Hepatocyte (in vitro differentiated cells): ENCODE measurements around the gene ISM1. TPM values are rescaled to one million over a fixed set of nuclear protein-coding genes. Genes with fewer than 3 reads are reported as not detected.

ENCODE experiments used
- DNase-seq: peaks from one replicate; pipeline ENCODE4 v3.0.0-alpha.2; 2016; ENCODE audit warnings: low spot score
- H2AFZ ChIP-seq: fragments of 200-600 bp; sonication (generic); 2 replicates; pipeline ENCODE4 v1.6.0; 2016; ENCODE audit warnings: antibody characterized with exemption, mild to moderate bottlenecking
- H3K27ac ChIP-seq: fragments of 200-600 bp; sonication (generic); 2 replicates; pipeline ENCODE4 v1.5.1; 2016; ENCODE audit warnings: mild to moderate bottlenecking
- H3K27me3 ChIP-seq: fragments of 200-600 bp; sonication (generic); 2 replicates; pipeline ENCODE4 v1.6.1; 2016
- H3K36me3 ChIP-seq: fragments of 200-600 bp; sonication (generic); replicated peaks from 2 replicates; pipeline ENCODE4 v1.5.1; 2016; ENCODE audit warnings: low read depth; ENCODE audit not compliant: insufficient read depth
- H3K4me1 ChIP-seq: fragments of 200-600 bp; sonication (generic); 2 replicates; pipeline ENCODE4 v1.5.1; 2016; ENCODE audit warnings: mild to moderate bottlenecking, moderate library complexity; ENCODE audit not compliant: insufficient read depth
- H3K4me2 ChIP-seq: fragments of 200-600 bp; sonication (generic); 2 replicates; pipeline ENCODE4 v1.6.0; 2016
- H3K4me3 ChIP-seq: fragments of 200-600 bp; sonication (generic); 2 replicates; pipeline ENCODE4 v1.5.1; 2016; ENCODE audit warnings: mild to moderate bottlenecking
- H3K79me2 ChIP-seq: fragments of 200-600 bp; sonication (generic); 2 replicates; pipeline ENCODE4 v1.6.0; 2017; ENCODE audit warnings: mild to moderate bottlenecking
- H3K9me2 ChIP-seq: fragments of 200-600 bp; sonication (generic); replicated peaks from 2 replicates; pipeline ENCODE4 v1.6.0; 2017; ENCODE audit warnings: mild to moderate bottlenecking; ENCODE audit not compliant: insufficient read depth
- H3K9me3 ChIP-seq: fragments of 200-600 bp; sonication (generic); 2 replicates; pipeline ENCODE4 v1.5.1; 2016; ENCODE audit warnings: low read depth, mild to moderate bottlenecking
- H4K20me1 ChIP-seq: fragments of 200-600 bp; sonication (generic); 2 replicates; pipeline ENCODE4 v1.6.0; 2016; ENCODE audit warnings: mild to moderate bottlenecking; ENCODE audit not compliant: insufficient read depth, poor library complexity, severe bottlenecking
- EZH2 ChIP-seq: fragments of 200-600 bp; sonication (generic); IDR thresholded peaks from 2 replicates; pipeline ENCODE4 v1.6.1; 2016; ENCODE audit warnings: antibody characterized with exemption, mild to moderate bottlenecking, borderline replicate concordance
- EZH2phosphoT487 ChIP-seq: fragments of 200-600 bp; sonication (generic); IDR thresholded peaks from one replicate; pipeline ENCODE4 v1.6.1; 2018; ENCODE audit warnings: antibody characterized with exemption, mild to moderate bottlenecking, low read depth, moderate library complexity; ENCODE audit not compliant: unreplicated experiment, severe bottlenecking
- WGBS: methylation state at CpG from one replicate; pipeline ENCODE4 v1.1.6; 2016; ENCODE audit warnings: low lambda C conversion rate; ENCODE audit errors: missing lambda C conversion rate; 5-methylcytosine and 5-hydroxymethylcytosine counted together
- polyA plus RNA-seq: library from polyadenylated mRNA; unstranded; fragments of >200 nt; fragmentation: Nextera tagmentation; extraction: Ambion mirVana; gene quantifications from 2 replicates; pipeline ENCODE4 v1.2.1, GENCODE V29; 2016
- total RNA-seq: library from RNA; depleted of rRNA; stranded (reverse); fragments of >200 nt; gene quantifications from 2 replicates; pipeline ENCODE4 v1.2.3, GENCODE V29; 2014
- TF ChIP-seq, protein P1 (sequence below): fragments of 200-600 bp; sonication (generic); IDR thresholded peaks from 2 replicates; pipeline ENCODE4 v1.5.1; 2016; ENCODE audit warnings: antibody characterized with exemption, mild to moderate bottlenecking; ENCODE audit not compliant: poor library complexity

Gene ISM1
- total and polyA plus RNA-seq, 2 experiments from 2014 or later, result 0.76 to 1.7 TPM

DNA sequence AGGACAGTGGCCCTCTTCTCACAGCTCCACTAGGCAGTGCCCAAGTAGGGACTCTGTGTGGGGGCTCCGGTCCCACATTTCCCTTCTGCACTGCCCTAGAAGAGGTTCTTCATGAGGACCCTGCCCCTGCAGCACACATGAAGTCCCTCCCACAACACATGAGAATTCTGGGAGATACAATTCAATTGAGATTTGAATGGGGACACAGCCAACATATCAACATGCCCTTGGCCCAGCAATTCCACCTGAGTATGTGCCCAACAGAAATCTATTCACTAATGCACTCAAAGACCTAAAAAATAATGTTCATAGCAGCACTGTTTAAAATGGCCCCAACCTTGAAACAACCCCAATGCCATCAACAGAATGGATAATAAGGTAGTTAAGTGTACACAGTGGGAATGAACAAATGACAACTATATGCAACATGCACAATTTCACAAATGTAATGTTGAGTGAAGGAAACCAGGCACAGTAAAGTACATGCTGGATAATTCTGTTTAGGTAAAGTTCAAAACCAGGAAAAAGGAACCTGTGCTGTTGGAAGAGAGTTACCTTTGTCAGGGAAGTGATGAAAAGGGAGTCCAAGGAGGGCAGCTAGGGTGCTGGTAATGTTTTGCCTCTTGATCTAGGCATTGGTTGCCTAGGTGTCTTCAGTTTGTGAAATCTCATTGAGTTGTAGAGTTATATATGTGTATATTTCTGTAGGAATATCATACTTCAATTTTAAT lies 16.1 kb downstream of the ISM1 start:
- Histone ChIP-seq H2AFZ (no peak overlapping the region), H3K9me3 (no peaks in the 10 kb centered on the region), H3K27me3 (no peaks in the 10 kb centered on the region), H3K27ac (no peak overlapping the region), H3K79me2 (no peaks in the 10 kb centered on the region), H3K36me3 (no peaks in the 10 kb centered on the region), H3K4me2 (no peak overlapping the region), H3K4me3 (no peak overlapping the region), H4K20me1 (no peaks in the 10 kb centered on the region), H3K4me1 (no peaks in the 10 kb centered on the region), H3K9me2 (no peaks in the 10 kb centered on the region)
- 100% methylated on average over 1 of the region's 1 CpG for WGBS
- TF ChIP-seq, protein P1, sequence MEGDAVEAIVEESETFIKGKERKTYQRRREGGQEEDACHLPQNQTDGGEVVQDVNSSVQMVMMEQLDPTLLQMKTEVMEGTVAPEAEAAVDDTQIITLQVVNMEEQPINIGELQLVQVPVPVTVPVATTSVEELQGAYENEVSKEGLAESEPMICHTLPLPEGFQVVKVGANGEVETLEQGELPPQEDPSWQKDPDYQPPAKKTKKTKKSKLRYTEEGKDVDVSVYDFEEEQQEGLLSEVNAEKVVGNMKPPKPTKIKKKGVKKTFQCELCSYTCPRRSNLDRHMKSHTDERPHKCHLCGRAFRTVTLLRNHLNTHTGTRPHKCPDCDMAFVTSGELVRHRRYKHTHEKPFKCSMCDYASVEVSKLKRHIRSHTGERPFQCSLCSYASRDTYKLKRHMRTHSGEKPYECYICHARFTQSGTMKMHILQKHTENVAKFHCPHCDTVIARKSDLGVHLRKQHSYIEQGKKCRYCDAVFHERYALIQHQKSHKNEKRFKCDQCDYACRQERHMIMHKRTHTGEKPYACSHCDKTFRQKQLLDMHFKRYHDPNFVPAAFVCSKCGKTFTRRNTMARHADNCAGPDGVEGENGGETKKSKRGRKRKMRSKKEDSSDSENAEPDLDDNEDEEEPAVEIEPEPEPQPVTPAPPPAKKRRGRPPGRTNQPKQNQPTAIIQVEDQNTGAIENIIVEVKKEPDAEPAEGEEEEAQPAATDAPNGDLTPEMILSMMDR, result no peak
- no peak for TF ChIP-seq EZH2phosphoT487
- no peak for TF ChIP-seq EZH2
- DNase-seq, result no peak

DNA sequence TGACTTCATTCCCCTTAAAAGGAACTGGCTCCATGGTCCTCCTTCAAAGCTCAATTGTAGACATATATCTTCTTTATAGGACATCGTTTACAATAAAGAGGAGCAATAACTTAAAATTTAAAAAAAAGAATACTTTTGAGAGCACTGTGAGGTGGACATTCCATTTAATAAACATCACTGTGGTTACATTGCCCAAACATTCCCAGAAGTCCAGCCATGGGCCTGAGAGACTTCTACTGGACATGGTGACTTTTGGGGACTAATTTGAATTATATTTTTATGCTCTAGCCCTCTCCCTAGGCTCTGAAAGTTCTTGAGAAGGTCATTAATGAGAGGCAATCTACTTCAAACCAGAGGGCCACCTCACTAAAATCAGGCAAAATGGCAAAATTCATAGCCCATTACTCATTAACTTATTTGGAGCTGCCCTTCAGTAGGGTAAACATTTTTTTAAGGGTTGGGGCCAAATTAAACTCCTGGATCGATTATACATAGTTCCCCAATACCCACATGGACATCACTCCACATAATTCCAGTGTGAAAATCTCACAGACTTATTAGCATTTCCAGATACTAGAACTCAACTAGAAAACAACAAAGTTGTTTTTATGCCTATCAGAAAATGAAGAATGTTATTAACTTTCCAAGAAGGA lies 17.1 kb downstream of the ISM1 start:
- DNase-seq, result no peak
- TF ChIP-seq EZH2phosphoT487 (no peak), EZH2 (no peak)
- TF ChIP-seq, protein P1, result no peak
- Histone ChIP-seq H3K4me1 (no peaks in the 10 kb centered on the region), H2AFZ (no peak overlapping the region), H3K27ac (no peak overlapping the region), H4K20me1 (no peaks in the 10 kb centered on the region), H3K4me3 (no peak overlapping the region), H3K79me2 (no peaks in the 10 kb centered on the region), H3K4me2 (no peak overlapping the region), H3K27me3 (no peaks in the 10 kb centered on the region), H3K9me2 (no peaks in the 10 kb centered on the region), H3K36me3 (no peaks in the 10 kb centered on the region), H3K9me3 (no peaks in the 10 kb centered on the region)
- 89% methylated on average over 2 of the region's 2 CpGs for WGBS

DNA sequence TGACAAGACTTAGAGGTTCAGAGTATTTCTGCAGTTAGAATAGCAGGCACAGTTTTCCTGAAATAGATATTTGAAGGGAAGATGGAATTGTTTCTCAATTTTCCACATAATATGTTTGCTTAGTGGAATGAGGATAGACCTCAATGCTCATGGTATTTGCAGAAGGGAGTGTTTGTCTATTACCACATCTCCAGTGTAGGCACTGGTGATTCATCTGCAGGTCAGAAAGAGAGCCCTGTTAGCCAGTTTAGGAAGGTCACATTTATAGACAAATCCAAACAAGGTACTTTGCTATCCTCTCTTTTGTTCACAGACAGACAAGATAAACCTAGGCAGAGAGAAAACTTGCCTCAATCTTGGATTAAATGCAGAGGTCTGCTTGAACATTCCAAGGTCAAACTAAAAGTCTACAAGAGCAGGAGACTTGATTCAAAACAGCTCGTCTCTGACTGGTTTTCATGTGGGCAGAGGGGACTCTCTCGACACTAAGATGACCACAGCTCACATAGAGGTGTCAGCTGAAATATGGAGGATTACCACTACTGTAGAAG lies 22.8 kb downstream of the ISM1 start:
- H3K4me3 ChIP-seq, result no peak overlapping the region
- no peak overlapping the region for H3K27ac ChIP-seq
- WGBS, result 59% methylated on average over 2 of the region's 2 CpGs
- no peak overlapping the region for H3K4me2 ChIP-seq
- H3K79me2 ChIP-seq, result no peaks in the 10 kb centered on the region
- H3K9me2 ChIP-seq, result no peaks in the 10 kb centered on the region
- H3K27me3 ChIP-seq, result no peaks in the 10 kb centered on the region
- H4K20me1 ChIP-seq, result no peaks in the 10 kb centered on the region
- H2AFZ ChIP-seq, result no peak overlapping the region
- no peaks in the 10 kb centered on the region for H3K4me1 ChIP-seq
- no peaks in the 10 kb centered on the region for H3K36me3 ChIP-seq
- TF ChIP-seq EZH2phosphoT487 (no peak), EZH2 (no peak)
- TF ChIP-seq, protein P1, result no peak
- DNase-seq, result peak; percentile 18
- no peaks in the 10 kb centered on the region for H3K9me3 ChIP-seq
